Transverse colon (tissue), 3 donors: ENCODE measurements around the gene TMEM88.

Experiments
- EP300 ChIP-seq: sonication (generic); formaldehyde crosslinking; IDR thresholded peaks from one replicate; pipeline ENCODE4 v1.6.1; 2017; ENCODE audit warnings: antibody characterized with exemption, low read depth
- POLR2A ChIP-seq: fragments of 450-650 bp; IDR thresholded peaks from one replicate; pipeline ENCODE4 v1.6.1; 2016; ENCODE audit warnings: antibody characterized with exemption, mild to moderate bottlenecking, moderate library complexity
- TF ChIP-seq, protein P1 (sequence below), 5 experiments: fragments of 200-600 bp in 3 of 5; fragments of 450-650 bp in 2 of 5; sonication (generic) in 3 of 5; IDR thresholded peaks; 1 replicate in 2 of 5; 2 replicates in 3 of 5; pipeline ENCODE4 v1.5.1; 2016 to 2017; ENCODE audit warnings: antibody characterized with exemption in 5 of 5, inconsistent platforms in 3 of 5, mild to moderate bottlenecking in 2 of 5, moderate library complexity in 1 of 5

DNA sequence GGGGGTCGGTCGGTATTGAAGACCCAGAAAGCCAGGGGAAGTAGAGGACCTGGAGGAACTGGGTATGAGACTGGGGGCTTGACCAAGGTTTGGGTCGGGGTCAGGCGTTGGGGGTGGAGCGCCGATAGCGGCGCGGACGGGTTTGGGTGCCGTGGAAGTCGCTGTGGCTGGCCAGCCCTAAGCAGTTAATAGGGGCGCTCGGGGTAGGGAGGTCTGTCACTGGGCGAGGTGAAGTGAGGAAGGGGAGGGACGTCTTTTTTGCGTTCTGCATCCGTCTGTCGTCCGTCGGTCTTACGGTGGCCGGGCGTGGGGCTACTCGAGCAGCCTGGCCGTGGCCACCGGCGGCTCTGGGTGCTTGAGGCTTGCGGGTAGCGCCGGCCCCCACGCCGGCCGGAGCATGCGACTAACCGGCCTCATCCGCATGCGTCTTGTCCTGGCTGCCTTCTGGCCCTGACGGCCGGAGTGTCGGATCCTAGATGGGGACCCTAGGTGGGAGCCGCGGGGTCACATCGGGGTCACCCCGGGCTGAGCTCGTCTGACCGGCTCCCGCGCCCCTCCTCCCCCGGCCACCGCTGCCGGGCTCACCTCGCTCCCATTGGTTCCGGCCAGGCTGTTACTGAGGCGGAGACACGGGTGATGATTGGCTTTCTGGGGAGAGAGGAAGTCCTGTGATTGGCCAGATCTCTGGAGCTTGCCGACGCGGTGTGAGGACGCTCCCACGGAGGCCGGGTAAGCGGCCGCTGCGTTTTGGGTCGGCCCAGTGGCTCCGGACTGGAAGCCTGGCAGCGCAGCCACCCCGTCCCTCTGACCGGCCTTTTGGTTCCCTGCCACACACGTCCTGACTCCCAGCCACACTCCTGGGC is 10.3 kb upstream of the TMEM88 start:
- TF ChIP-seq, protein P1, sequence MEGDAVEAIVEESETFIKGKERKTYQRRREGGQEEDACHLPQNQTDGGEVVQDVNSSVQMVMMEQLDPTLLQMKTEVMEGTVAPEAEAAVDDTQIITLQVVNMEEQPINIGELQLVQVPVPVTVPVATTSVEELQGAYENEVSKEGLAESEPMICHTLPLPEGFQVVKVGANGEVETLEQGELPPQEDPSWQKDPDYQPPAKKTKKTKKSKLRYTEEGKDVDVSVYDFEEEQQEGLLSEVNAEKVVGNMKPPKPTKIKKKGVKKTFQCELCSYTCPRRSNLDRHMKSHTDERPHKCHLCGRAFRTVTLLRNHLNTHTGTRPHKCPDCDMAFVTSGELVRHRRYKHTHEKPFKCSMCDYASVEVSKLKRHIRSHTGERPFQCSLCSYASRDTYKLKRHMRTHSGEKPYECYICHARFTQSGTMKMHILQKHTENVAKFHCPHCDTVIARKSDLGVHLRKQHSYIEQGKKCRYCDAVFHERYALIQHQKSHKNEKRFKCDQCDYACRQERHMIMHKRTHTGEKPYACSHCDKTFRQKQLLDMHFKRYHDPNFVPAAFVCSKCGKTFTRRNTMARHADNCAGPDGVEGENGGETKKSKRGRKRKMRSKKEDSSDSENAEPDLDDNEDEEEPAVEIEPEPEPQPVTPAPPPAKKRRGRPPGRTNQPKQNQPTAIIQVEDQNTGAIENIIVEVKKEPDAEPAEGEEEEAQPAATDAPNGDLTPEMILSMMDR (IDR thresholded peaks at IDR 0.05), result no peak
- peak; percentile 75 for TF ChIP-seq POLR2A
- no peak for TF ChIP-seq EP300
